NCI-H524 (cell line): ENCODE measurements around the gene RHBDD1.

Source experiments
- DNase-seq, 2 experiments: peaks; one replicate each; lab custom pipeline; 2025; lab: John Stamatoyannopoulos, UW

The RHBDD1 gene

GRCh38 chr2:226845386-226846116 lies 9.7 kb downstream of the RHBDD1 start:
- DNase-seq, result no peak

DNA sequence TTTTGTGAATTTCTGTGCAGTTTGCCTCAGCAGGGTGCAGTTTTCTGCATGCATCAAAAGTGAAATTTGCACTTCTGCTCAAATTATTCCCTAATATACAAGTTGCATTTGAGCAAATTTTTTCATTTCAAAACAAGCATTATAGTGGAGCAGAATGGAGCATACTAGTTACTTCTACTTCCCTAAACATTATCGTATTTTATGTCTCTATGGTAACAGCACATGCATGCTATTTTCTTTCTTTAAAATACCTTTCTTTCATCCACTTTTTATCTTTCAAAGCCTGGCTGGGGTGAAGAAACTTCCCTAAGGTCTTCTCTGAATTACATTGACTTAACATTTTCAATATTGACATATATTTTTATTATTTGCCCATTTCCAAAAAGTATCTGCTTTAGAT lies 11.2 kb downstream of the RHBDD1 start:
- DNase-seq, result no peak

- DNase-seq, result no peak
Observed at GRCh38 chr2:226847511-226847910, 11.7 kb downstream of the RHBDD1 start.

DNA sequence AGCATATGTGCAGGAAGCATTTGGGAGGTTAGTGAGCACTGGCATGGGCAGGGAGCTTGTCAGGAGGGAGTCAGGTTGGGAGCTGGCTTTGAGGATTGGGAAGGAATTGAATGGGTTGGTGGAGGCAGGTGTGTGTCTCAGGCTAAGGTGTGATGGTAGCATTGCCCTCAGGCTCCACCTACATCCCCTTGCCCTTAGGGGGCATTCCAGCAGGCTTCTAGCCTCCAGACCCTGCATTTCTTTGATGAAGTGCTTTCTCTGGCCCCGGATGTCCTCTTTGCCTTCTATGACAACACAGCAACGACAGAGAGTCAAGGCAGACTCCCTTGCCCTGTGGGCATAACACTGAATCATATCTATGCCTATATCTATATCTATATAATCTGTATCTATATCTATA lies 13.5 kb downstream of the RHBDD1 start:
- DNase-seq, result no peak

- DNase-seq, result no peak
Observed at GRCh38 chr2:226850024-226850423, 14.2 kb downstream of the RHBDD1 start.

DNA sequence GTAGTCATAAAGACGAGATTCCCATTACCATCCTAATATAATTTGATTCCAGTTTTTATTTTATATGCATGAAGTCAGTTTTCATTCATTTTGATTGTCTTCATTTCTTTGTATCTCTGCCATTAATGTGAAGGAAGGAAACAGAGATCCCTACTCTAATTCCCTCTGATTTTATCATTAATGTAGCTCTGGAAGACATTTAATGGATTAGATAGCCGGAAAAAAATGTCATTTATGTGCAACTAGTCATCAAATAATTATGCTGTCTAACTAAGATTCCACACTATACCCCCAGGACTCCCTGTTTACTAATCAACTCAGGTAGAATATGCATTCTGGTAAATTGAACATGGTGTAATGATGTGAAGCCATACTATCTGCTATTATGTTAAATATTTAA lies 19.9 kb downstream of the RHBDD1 start:
- DNase-seq, result no peak

DNA sequence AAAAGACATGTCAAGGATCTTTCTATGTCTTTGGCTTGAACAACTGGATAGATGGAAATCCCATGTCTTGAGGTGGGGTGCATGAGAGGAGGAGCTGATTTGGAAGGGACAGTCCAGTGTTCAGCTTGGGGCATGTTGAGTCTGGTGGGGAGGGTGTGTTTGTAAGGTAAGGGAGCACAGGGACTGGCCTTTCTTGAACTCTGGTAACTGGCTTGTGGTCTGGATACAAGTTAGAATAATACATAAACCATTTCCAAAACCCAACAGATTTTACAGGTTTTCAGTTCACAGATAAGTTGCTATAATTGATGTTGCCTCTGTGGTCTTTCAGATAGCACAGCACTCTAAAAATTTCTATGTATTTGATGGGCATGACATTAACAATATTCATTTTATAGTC lies 24.2 kb downstream of the RHBDD1 start:
- DNase-seq, result no peak

DNA sequence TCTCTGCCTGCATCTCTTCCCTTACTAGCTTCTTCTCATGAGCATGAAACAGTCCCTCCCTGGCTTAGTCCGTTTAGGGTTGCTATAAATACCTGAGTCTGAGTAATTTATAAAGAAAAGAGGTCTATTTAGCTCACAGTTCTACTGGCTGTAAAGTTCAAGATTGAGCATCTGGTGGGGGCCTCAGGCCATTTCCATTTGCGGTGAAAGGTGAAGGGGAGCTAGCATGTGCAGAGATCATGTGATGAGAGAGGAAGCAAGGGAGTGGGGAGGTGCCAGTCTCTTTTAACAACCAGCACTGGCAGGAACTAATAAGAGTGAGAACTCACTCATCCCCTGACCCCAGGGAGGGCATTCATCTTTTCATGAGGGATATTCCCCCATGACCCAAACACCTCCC lies 26.8 kb downstream of the RHBDD1 start:
- DNase-seq, result no peak

- no peak for DNase-seq
Observed at GRCh38 chr2:226865273-226865672, 29.4 kb downstream of the RHBDD1 start.

DNA sequence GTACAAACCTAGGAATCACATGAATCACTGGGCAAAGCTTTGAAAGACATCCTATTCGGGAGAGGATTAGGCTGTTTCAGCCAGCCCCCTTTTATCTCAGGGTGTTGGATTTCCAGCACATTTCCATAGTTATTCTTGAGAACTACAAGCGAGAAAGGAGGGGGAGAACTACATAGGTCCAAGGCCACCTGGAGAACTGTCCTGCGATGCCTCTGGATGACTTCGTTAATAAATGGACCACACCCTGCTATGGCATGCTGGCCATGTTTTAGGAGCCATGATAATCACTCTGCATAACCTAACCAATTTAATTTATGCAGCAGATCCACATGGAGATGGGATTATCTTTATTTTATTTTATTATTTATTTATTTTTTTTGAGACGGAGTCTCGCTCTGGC lies 29.9 kb downstream of the RHBDD1 start:
- no peak for DNase-seq

GRCh38 chr2:226868331-226869162 lies 32.7 kb downstream of the RHBDD1 start:
- no peak for DNase-seq

DNA sequence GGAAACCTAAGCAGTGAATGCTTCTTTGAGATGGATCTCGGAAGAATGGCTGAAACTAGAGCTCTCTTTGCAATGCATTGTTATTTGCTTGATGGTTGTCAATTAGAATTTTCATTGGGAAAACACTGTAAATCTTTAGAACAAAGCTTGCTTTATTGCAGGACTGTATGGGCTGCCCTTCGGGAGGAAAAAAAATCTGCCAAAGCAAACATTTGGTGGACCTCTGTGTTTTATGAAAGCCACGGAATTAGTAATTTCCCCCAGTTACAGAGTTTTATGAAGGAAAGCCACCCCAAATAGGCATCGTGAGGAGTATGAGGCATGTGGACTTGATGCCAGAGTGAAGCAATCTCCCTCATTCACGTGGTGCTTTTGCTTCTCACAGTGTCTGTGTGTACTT lies 33.5 kb downstream of the RHBDD1 start:
- no peak for DNase-seq

DNA sequence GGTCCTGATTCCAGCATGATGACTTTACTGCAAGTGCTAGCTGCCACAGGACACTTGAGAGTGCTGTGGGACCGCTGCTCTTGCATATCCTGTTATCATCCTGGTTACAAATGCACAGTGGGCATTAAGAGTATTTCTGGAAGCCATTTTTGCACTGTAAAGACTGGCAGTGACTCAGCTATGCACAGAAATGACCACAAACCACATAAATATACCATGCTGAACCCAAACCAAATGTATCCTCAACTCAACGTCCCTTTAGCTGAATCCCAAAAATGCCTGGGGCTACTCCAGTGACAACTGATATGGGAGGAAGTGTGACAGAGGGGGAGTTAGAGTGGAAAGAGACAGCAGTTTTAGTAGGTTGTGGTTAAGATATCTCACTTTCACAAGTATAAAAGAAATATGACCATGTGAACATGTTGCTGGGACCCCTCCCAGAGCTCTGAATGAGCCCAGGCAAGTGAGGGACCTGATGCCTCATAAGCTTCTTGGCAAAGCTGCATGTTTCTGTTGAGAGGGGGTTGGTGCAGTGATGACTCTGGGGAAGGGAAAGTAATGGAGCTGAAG lies 37.3 kb downstream of the RHBDD1 start:
- DNase-seq, result no peak

DNA sequence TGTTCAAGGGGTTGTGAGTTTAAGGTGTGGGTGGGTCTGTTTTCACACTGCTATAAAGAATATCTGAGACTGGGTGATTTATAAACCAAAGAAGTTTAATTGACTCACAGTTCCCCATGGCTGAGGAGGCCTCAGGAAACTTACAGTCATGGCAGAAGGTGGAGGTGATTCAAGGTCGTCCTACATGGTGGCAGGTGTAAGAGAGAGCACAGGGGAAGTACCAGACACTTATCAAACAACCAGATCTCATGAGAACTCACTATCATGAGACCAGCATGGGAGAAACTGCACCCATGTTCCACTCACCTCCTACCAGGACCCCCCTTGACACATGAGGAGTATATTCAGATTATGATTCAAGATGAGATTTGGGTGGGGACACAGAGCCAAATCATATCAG lies 38.0 kb downstream of the RHBDD1 start:
- no peak for DNase-seq

DNA sequence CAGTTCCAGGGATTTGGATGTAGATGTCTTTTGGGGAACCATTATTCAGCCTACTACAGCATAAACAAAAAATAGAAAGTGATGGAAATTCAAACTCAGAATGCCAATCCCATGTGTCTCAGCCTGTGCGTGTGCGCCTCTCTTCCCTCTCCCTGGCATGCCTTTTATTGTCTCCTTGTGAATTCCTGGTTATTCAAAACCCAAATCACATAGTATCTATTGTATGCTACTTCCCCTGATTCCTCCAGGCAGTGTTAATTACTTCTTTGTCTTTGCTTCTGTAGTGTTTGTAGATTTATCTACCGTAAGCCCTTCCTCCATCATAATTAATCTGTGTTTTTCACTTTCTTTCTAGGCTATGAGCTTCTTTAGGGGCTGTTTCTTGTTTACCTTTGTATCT lies 38.9 kb downstream of the RHBDD1 start:
- no peak for DNase-seq

GRCh38 chr2:226875438-226876225 lies 39.8 kb downstream of the RHBDD1 start:
- no peak for DNase-seq

DNA sequence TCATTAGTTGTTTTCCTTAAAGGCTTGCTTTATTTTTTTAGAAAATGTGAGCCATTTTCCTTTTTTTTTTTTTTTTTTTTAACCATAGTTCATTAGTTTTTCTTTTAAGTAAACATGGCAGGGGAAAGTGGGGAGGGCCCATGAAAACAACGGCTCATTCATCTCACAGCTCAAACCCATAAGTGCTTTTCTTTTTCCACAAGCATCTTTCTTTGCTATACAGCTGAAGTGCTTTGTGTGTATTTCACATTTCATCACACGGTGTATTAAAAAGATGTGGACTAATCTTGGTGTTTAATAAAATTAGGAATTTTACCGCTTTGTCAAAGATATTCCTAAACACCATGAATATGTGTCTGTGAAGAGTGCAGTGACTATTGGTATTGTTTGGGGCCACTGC lies 41.6 kb downstream of the RHBDD1 start:
- no peak for DNase-seq

- DNase-seq, result no peak
Observed at GRCh38 chr2:226881287-226881686, 45.4 kb downstream of the RHBDD1 start.

- DNase-seq, result no peak
Observed at GRCh38 chr2:226882606-226883005, 46.8 kb downstream of the RHBDD1 start.

DNA sequence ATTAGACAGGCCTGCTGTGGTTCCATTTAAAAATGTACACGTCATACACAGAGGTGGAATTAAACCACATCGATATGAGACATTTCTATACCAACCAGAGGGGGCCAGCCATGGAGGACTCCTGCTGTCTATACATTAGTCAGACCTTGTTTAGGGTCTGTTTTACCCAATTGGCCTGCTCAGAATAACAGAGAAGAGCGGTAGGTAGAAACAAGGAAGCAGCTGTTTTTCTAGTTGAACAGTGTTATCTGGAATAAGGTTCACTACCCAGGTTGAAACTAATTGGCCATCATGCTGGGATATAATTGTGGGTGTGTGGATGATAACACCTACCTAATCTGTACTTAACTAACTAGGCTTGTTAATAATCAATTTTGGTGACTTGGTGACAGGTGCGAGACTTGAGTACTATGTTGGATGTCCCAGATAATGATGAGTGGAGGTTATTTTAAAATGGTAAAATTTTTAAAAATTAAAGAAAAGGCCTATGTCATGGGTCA lies 47.5 kb downstream of the RHBDD1 start:
- no peak for DNase-seq

GRCh38 chr2:226884166-226884565 lies 48.3 kb downstream of the RHBDD1 start:
- DNase-seq, result no peak

DNA sequence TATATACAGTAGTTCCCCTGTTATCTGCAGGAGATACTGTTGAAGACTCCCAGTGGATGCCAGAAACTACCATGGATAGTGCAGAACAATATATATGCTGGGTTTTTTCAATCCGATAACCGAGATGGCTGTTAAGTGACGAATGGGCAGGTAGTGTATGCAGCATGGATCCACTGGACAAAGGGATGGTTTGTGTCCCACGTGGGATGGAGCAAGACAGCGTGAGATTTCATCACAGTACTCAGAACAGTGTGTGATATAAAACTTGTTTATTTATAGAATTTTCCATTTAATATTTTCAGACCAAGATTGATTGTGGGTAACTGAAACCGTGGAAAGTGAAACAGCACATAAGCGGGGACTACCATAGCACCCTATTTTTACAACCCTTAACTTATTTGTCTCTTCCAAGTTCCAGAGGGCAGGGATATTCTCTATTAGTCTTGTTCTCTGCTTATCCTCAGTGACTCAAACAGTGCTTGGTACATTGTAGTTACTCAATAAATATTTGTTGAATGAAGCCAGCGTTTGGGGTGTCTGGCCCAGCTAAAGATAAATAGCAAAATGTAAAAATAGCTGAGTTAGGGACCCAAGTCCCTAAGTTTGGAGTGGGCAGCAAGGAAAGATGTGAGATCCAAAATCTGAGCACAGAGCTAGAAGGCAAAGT lies 50.0 kb downstream of the RHBDD1 start:
- DNase-seq, result no peak
